AG10803 (cell line): ENCODE data around the gene IYD.

Source experiments
- DNase-seq: peaks from one replicate; pipeline ENCODE4 v3.0.0; 2010; ENCODE audit warnings: low read depth
- H3K4me3 ChIP-seq: 2 replicates; pipeline ENCODE4 v1.5.1; 2011; ENCODE audit warnings: mild to moderate bottlenecking, low read length, control low read depth
- CTCF ChIP-seq: conservative IDR thresholded peaks from 2 replicates; pipeline ENCODE4 v1.5.1; 2011; ENCODE audit warnings: mild to moderate bottlenecking, low read length, control low read depth, inconsistent platforms

IYD gene

GRCh38 chr6:150349546-150349945, 19.3 kb upstream of the IYD start:
- no peak for DNase-seq
- no peak overlapping the region for H3K4me3 ChIP-seq
- no peak for TF ChIP-seq CTCF

- TF ChIP-seq CTCF = peak; percentile 25
- no peak overlapping the region for H3K4me3 ChIP-seq
- DNase-seq = peak; percentile 87
These were observed 16.2 kb upstream of the IYD start for GRCh38 chr6:150352321-150353296.

- DNase-seq = no peak
- H3K4me3 ChIP-seq = no peak overlapping the region
- no peak for TF ChIP-seq CTCF
These were observed 15.4 kb upstream of the IYD start for GRCh38 chr6:150353445-150353844.

GRCh38 chr6:150354754-150355571, 13.8 kb upstream of the IYD start:
- TF ChIP-seq CTCF = no peak

GRCh38 chr6:150355932-150356331, 12.9 kb upstream of the IYD start:
- H3K4me3 ChIP-seq = no peak overlapping the region
- no peak for TF ChIP-seq CTCF
- DNase-seq = no peak

More at GRCh38 chr6:150354754-150355571, 13.8 kb upstream of the IYD start:
- no peak overlapping the region for H3K4me3 ChIP-seq
- no peak for DNase-seq

- TF ChIP-seq CTCF = no peak
- no peak overlapping the region for H3K4me3 ChIP-seq
- no peak for DNase-seq
These were observed 6.9 kb upstream of the IYD start for GRCh38 chr6:150361876-150362275.
